Measurements from ENCODE around the gene TMBIM1.
"Not testable (repeated sequence)": the region's sequence is repeated elsewhere in the genome, so short reads cannot be mapped to it uniquely, and the experiment has no call there.

Gene TMBIM1

GRCh38 chr2:218314764-218315163 is 22.5 kb upstream of the TMBIM1 start:
- not testable (repeated sequence) for H3K36me3 ChIP-seq (ENCODE audit: insufficient read depth, low read depth, low read length); H3K4me3 ChIP-seq (ENCODE audit: low read length); H3K9me3 ChIP-seq (ENCODE audit: insufficient read depth, low read depth, low read length); H3K9ac ChIP-seq (ENCODE audit: low read depth, low read length); H3K27me3 ChIP-seq (ENCODE audit: insufficient read depth, low read length); H3K27ac ChIP-seq (ENCODE audit: low read length); H3K4me1 ChIP-seq (ENCODE audit: insufficient read depth, low read length)

GRCh38 chr2:218313356-218313755 is 21.1 kb upstream of the TMBIM1 start:
- Histone ChIP-seq H3K27ac (ENCODE audit: low read length) (no peak overlapping the region), H3K4me1 (ENCODE audit: insufficient read depth, low read length) (no peaks in the 10 kb centered on the region), H3K9ac (ENCODE audit: low read depth, low read length) (no peak overlapping the region), H3K9me3 (ENCODE audit: insufficient read depth, low read depth, low read length) (no peaks in the 10 kb centered on the region), H3K4me3 (ENCODE audit: low read length) (no peak overlapping the region), H3K36me3 (ENCODE audit: insufficient read depth, low read depth, low read length) (no peaks in the 10 kb centered on the region), H3K27me3 (ENCODE audit: insufficient read depth, low read length) (no peaks in the 10 kb centered on the region)

GRCh38 chr2:218312267-218312756 is 20.0 kb upstream of the TMBIM1 start:
- no peak overlapping the region for H3K27ac ChIP-seq (ENCODE audit: low read length)
- H3K9me3 ChIP-seq (ENCODE audit: insufficient read depth, low read depth, low read length), result no peaks in the 10 kb centered on the region
- no peaks in the 10 kb centered on the region for H3K4me1 ChIP-seq (ENCODE audit: insufficient read depth, low read length)
- H3K27me3 ChIP-seq (ENCODE audit: insufficient read depth, low read length), result no peaks in the 10 kb centered on the region
- no peak overlapping the region for H3K4me3 ChIP-seq (ENCODE audit: low read length)
- no peaks in the 10 kb centered on the region for H3K36me3 ChIP-seq (ENCODE audit: insufficient read depth, low read depth, low read length)
- no peak overlapping the region for H3K9ac ChIP-seq (ENCODE audit: low read depth, low read length)

- H3K36me3 ChIP-seq (ENCODE audit: insufficient read depth, low read depth, low read length); H3K9me3 ChIP-seq (ENCODE audit: insufficient read depth, low read depth, low read length); H3K9ac ChIP-seq (ENCODE audit: low read depth, low read length); H3K4me1 ChIP-seq (ENCODE audit: insufficient read depth, low read length); H3K27me3 ChIP-seq (ENCODE audit: insufficient read depth, low read length); H3K27ac ChIP-seq (ENCODE audit: low read length); H3K4me3 ChIP-seq (ENCODE audit: low read length): not testable (repeated sequence)
Measured at GRCh38 chr2:218311541-218312266, 19.4 kb upstream of the TMBIM1 start.

- no peaks in the 10 kb centered on the region for H3K36me3 ChIP-seq (ENCODE audit: insufficient read depth, low read depth, low read length)
- H3K4me3 ChIP-seq (ENCODE audit: low read length), result no peak overlapping the region
- H3K4me1 ChIP-seq (ENCODE audit: insufficient read depth, low read length), result no peaks in the 10 kb centered on the region
- H3K27ac ChIP-seq (ENCODE audit: low read length), result no peak overlapping the region
- no peak overlapping the region for H3K9ac ChIP-seq (ENCODE audit: low read depth, low read length)
- H3K9me3 ChIP-seq (ENCODE audit: insufficient read depth, low read depth, low read length), result no peaks in the 10 kb centered on the region
- no peaks in the 10 kb centered on the region for H3K27me3 ChIP-seq (ENCODE audit: insufficient read depth, low read length)
Measured at GRCh38 chr2:218310853-218311540, 18.7 kb upstream of the TMBIM1 start.

- H3K27ac ChIP-seq (ENCODE audit: low read length), result no peak overlapping the region
- H3K9me3 ChIP-seq (ENCODE audit: insufficient read depth, low read depth, low read length), result no peaks in the 10 kb centered on the region
- no peak overlapping the region for H3K9ac ChIP-seq (ENCODE audit: low read depth, low read length)
- no peaks in the 10 kb centered on the region for H3K4me1 ChIP-seq (ENCODE audit: insufficient read depth, low read length)
- no peak overlapping the region for H3K4me3 ChIP-seq (ENCODE audit: low read length)
- H3K27me3 ChIP-seq (ENCODE audit: insufficient read depth, low read length), result no peaks in the 10 kb centered on the region
- no peaks in the 10 kb centered on the region for H3K36me3 ChIP-seq (ENCODE audit: insufficient read depth, low read depth, low read length)
Measured at GRCh38 chr2:218307415-218308090, 15.2 kb upstream of the TMBIM1 start.

- no peak overlapping the region for H3K9ac ChIP-seq (ENCODE audit: low read depth, low read length)
Measured at GRCh38 chr2:218306184-218306920, 14.0 kb upstream of the TMBIM1 start.

GRCh38 chr2:218305383-218305782 is 13.1 kb upstream of the TMBIM1 start:
- Histone ChIP-seq H3K27ac (ENCODE audit: low read length) (no peak overlapping the region), H3K27me3 (ENCODE audit: insufficient read depth, low read length) (no peaks in the 10 kb centered on the region), H3K9ac (ENCODE audit: low read depth, low read length) (no peak overlapping the region), H3K4me1 (ENCODE audit: insufficient read depth, low read length) (no peaks in the 10 kb centered on the region), H3K4me3 (ENCODE audit: low read length) (no peak overlapping the region), H3K9me3 (ENCODE audit: insufficient read depth, low read depth, low read length) (no peaks in the 10 kb centered on the region), H3K36me3 (ENCODE audit: insufficient read depth, low read depth, low read length) (no peaks in the 10 kb centered on the region)

More at GRCh38 chr2:218306184-218306920, 14.0 kb upstream of the TMBIM1 start:
- no peaks in the 10 kb centered on the region for H3K4me1 ChIP-seq (ENCODE audit: insufficient read depth, low read length)
- H3K27ac ChIP-seq (ENCODE audit: low read length), result no peak overlapping the region
- H3K27me3 ChIP-seq (ENCODE audit: insufficient read depth, low read length), result no peaks in the 10 kb centered on the region
- H3K9me3 ChIP-seq (ENCODE audit: insufficient read depth, low read depth, low read length), result no peaks in the 10 kb centered on the region
- H3K4me3 ChIP-seq (ENCODE audit: low read length), result no peak overlapping the region
- H3K36me3 ChIP-seq (ENCODE audit: insufficient read depth, low read depth, low read length), result no peaks in the 10 kb centered on the region

GRCh38 chr2:218301176-218301819 is 9.0 kb upstream of the TMBIM1 start:
- H3K27ac ChIP-seq (ENCODE audit: low read length), result no peak overlapping the region
- no peaks in the 10 kb centered on the region for H3K4me1 ChIP-seq (ENCODE audit: insufficient read depth, low read length)
- no peak overlapping the region for H3K9ac ChIP-seq (ENCODE audit: low read depth, low read length)
- no peaks in the 10 kb centered on the region for H3K36me3 ChIP-seq (ENCODE audit: insufficient read depth, low read depth, low read length)
- no peaks in the 10 kb centered on the region for H3K27me3 ChIP-seq (ENCODE audit: insufficient read depth, low read length)
- no peak overlapping the region for H3K4me3 ChIP-seq (ENCODE audit: low read length)
- no peaks in the 10 kb centered on the region for H3K9me3 ChIP-seq (ENCODE audit: insufficient read depth, low read depth, low read length)

GRCh38 chr2:218300141-218300540 is 7.8 kb upstream of the TMBIM1 start:
- no peak overlapping the region for H3K27ac ChIP-seq (ENCODE audit: low read length)

GRCh38 chr2:218298314-218298875 is 6.1 kb upstream of the TMBIM1 start:
- Histone ChIP-seq H3K9me3 (ENCODE audit: insufficient read depth, low read depth, low read length) (no peaks in the 10 kb centered on the region), H3K27ac (ENCODE audit: low read length) (no peak overlapping the region), H3K4me1 (ENCODE audit: insufficient read depth, low read length) (peaks cover 9% of the 10 kb centered on the region; the same call in 1 of the 2 replicates), H3K4me3 (ENCODE audit: low read length) (no peak overlapping the region), H3K27me3 (ENCODE audit: insufficient read depth, low read length) (no peaks in the 10 kb centered on the region), H3K36me3 (ENCODE audit: insufficient read depth, low read depth, low read length) (no peaks in the 10 kb centered on the region), H3K9ac (ENCODE audit: low read depth, low read length) (no peak overlapping the region)

More at GRCh38 chr2:218300141-218300540, 7.8 kb upstream of the TMBIM1 start:
- H3K36me3 ChIP-seq (ENCODE audit: insufficient read depth, low read depth, low read length), result no peaks in the 10 kb centered on the region
- H3K4me1 ChIP-seq (ENCODE audit: insufficient read depth, low read length), result peaks cover 3% of the 10 kb centered on the region; the same call in 1 of the 2 replicates
- H3K4me3 ChIP-seq (ENCODE audit: low read length), result no peak overlapping the region
- H3K9ac ChIP-seq (ENCODE audit: low read depth, low read length), result no peak overlapping the region
- H3K9me3 ChIP-seq (ENCODE audit: insufficient read depth, low read depth, low read length), result no peaks in the 10 kb centered on the region
- H3K27me3 ChIP-seq (ENCODE audit: insufficient read depth, low read length), result no peaks in the 10 kb centered on the region

Data from iPS-20b (cell line).